GM12873 (cell line): Measurements from ENCODE around the gene KDM6B.

Experiments used
- CTCF ChIP-seq: IDR thresholded peaks from 2 replicates; pipeline ENCODE4 v1.5.1; 2012; ENCODE audit warnings: low read depth, mild to moderate bottlenecking, moderate library complexity, low read length, control low read depth; ENCODE audit not compliant: insufficient read depth; ENCODE audit errors: missing control alignments

KDM6B gene

GRCh38 chr17:7798839-7799238 lies 35.2 kb upstream of the KDM6B start:
- TF ChIP-seq CTCF = no peak

- TF ChIP-seq CTCF = no peak
Measured at GRCh38 chr17:7803981-7804380, 30.0 kb upstream of the KDM6B start.

- no peak for TF ChIP-seq CTCF
Measured at GRCh38 chr17:7806587-7806986, 27.4 kb upstream of the KDM6B start.

GRCh38 chr17:7807206-7807605 lies 26.8 kb upstream of the KDM6B start:
- no peak for TF ChIP-seq CTCF

- no peak for TF ChIP-seq CTCF
Measured at GRCh38 chr17:7809086-7809790, 24.8 kb upstream of the KDM6B start.

- TF ChIP-seq CTCF = no peak
Measured at GRCh38 chr17:7811251-7811650, 22.8 kb upstream of the KDM6B start.

GRCh38 chr17:7814969-7815368 lies 19.0 kb upstream of the KDM6B start:
- TF ChIP-seq CTCF = no peak
